ENCODE measurements around the gene AIFM1. TPM values are rescaled to one million over a fixed set of nuclear protein-coding genes. Genes with fewer than 3 reads are reported as not detected.

Gene AIFM1
- total and polyA plus RNA-seq, 2 of the 4 experiments (the other 2 are of a cell fraction): 22.0 to 27.4 TPM

- Histone ChIP-seq H3K23ac (ENCODE audit: low read depth, low read length) (no peak overlapping the region), H2AK9ac (replicated peaks; ENCODE audit: low read depth, low read length, poor library complexity) (no peak overlapping the region), H2AFZ (replicated peaks; ENCODE audit: low read length, poor library complexity) (no peak overlapping the region), H3K9ac (ENCODE audit: low read depth, low read length) (no peak overlapping the region), H3K79me1 (ENCODE audit: low read depth in 1 of 2, low read length in 2 of 2) (no peaks in the 10 kb centered on the region), H2BK5ac (ENCODE audit: low read depth, low read length, poor library complexity, severe bottlenecking) (no peak overlapping the region), H3K27me3 (ENCODE audit: control insufficient read depth, insufficient read depth, low read length) (peaks cover 1% of the 10 kb centered on the region), H3K27ac (ENCODE audit: insufficient read depth, low read length) (no peak overlapping the region), H3K4me2 (ENCODE audit: low read depth, low read length) (no peak overlapping the region), H4K5ac (ENCODE audit: low read depth, low read length) (no peak overlapping the region), H2BK15ac (ENCODE audit: low read depth, low read length) (no peak overlapping the region), H3K18ac (ENCODE audit: low read depth, low read length) (no peak overlapping the region), H3K56ac (ENCODE audit: extremely low read depth, insufficient read depth, low read length) (no peak overlapping the region), H4K8ac (ENCODE audit: low read depth in 2 of 2, low read length in 2 of 2) (no peak overlapping the region), H2AK5ac (ENCODE audit: low read depth, low read length) (no peak overlapping the region), H3K14ac (replicated peaks; ENCODE audit: low read depth, low read length) (no peak overlapping the region), H4K20me1 (ENCODE audit: insufficient read depth, low read length) (no peaks in the 10 kb centered on the region), H2BK120ac (ENCODE audit: low read depth, low read length) (no peak overlapping the region), H3K9me3 (ENCODE audit: control insufficient read depth, insufficient read depth, low read length) (no peaks in the 10 kb centered on the region), H3K4me1 (ENCODE audit: control insufficient read depth, insufficient read depth, low read length) (no peaks in the 10 kb centered on the region), H3K36me3 (ENCODE audit: control insufficient read depth, insufficient read depth, low read length) (peaks cover 19% of the 10 kb centered on the region), H3K9me1 (ENCODE audit: insufficient read depth, low read length) (no peaks in the 10 kb centered on the region), H4K91ac (ENCODE audit: insufficient read depth, low read depth, low read length) (no peak overlapping the region), H3K4me3 (ENCODE audit: insufficient read depth, low read depth, low read length) (no peak overlapping the region), H2BK20ac (ENCODE audit: low read depth, low read length) (no peak overlapping the region), H3K4ac (ENCODE audit: low read depth, low read length) (no peak overlapping the region)
- BruUV-seq (replicated peaks): no TSS peak
- DNase-seq: no peak
- in situ Hi-C loops (cut with MboI; ENCODE audit: low sequenced_read_pairs): no loop called here
- ATAC-seq (ENCODE audit: low read depth): no peak
- intact Hi-C loops (cut with micrococcal nuclease): no loop called here
- ChIA-PET CTCF (interaction anchor here (0.7 kb wide), 1 partner anchor 9 kb away, joined by 3 read pairs; no protein-coding TSS in a partner anchor), POLR2A (ENCODE audit: unreplicated experiment) (no interaction called here)
- no peak for TF ChIP-seq NFE2L2 (IDR thresholded peaks at IDR 0.05; ENCODE audit: low read depth, low read length)
- no peak for TF ChIP-seq MAZ (IDR thresholded peaks at IDR 0.05; ENCODE audit: borderline replicate concordance, low read depth, low read length)
- TF ChIP-seq SMC3 (IDR thresholded peaks at IDR 0.05; ENCODE audit: low read depth, low read length): no peak
- no peak for TF ChIP-seq MXI1 (IDR thresholded peaks at IDR 0.05; ENCODE audit: borderline replicate concordance, low read depth, low read length)
- TF ChIP-seq CHD1 (IDR thresholded peaks at IDR 0.05; ENCODE audit: low read depth, low read length): no peak
- no peak for TF ChIP-seq ELK1 (IDR thresholded peaks at IDR 0.05; ENCODE audit: borderline replicate concordance, low read depth, low read length)
- TF ChIP-seq RCOR1 (IDR thresholded peaks at IDR 0.05; ENCODE audit: insufficient replicate concordance, low read length): no peak
- no peak for TF ChIP-seq RFX5 (IDR thresholded peaks at IDR 0.05; ENCODE audit: low read depth, low read length)
- no peak for TF ChIP-seq BHLHE40 (IDR thresholded peaks at IDR 0.05; ENCODE audit: low read depth, low read length)
- TF ChIP-seq MAFK (IDR thresholded peaks at IDR 0.05; ENCODE audit: low read depth, low read length): no peak
- TF ChIP-seq USF2 (IDR thresholded peaks at IDR 0.05; ENCODE audit: low read depth, low read length): no peak
- no peak for TF ChIP-seq FOS (IDR thresholded peaks at IDR 0.05; ENCODE audit: low read depth, low read length)
- no peak for TF ChIP-seq CTCF (conservative IDR thresholded peaks at IDR 0.05; ENCODE audit: low read depth, low read length)
- TF ChIP-seq CEBPB (IDR thresholded peaks at IDR 0.05; ENCODE audit: low read depth, low read length): no peak
- no peak for TF ChIP-seq POLR2A (IDR thresholded peaks at IDR 0.05; ENCODE audit: low read depth, low read length)
- no peak for TF ChIP-seq RAD21 (IDR thresholded peaks at IDR 0.05; ENCODE audit: low read length)
- dilution Hi-C loops (cut with HindIII; ENCODE audit: low sequenced_read_pairs, unreplicated experiment): no loop called here
- 100% methylated on average over 1 of the region's 8 CpGs; no CpG with 5 or more reads in 1 of the 2 experiments for WGBS, 2 experiments (ENCODE audit: extremely low coverage in 2 of 2, insufficient read length in 1 of 2)
Measured at GRCh38 chrX:130136961-130137360, 28.7 kb downstream of the AIFM1 start.

Measured in IMR-90 (cell line).